ENCODE results near the gene C19orf85. TPM values are rescaled to one million over a fixed set of nuclear protein-coding genes. Genes with fewer than 3 reads are reported as not detected.

Gene C19orf85
- total RNA-seq, 2 donors from 2014 or later = not detected

DNA sequence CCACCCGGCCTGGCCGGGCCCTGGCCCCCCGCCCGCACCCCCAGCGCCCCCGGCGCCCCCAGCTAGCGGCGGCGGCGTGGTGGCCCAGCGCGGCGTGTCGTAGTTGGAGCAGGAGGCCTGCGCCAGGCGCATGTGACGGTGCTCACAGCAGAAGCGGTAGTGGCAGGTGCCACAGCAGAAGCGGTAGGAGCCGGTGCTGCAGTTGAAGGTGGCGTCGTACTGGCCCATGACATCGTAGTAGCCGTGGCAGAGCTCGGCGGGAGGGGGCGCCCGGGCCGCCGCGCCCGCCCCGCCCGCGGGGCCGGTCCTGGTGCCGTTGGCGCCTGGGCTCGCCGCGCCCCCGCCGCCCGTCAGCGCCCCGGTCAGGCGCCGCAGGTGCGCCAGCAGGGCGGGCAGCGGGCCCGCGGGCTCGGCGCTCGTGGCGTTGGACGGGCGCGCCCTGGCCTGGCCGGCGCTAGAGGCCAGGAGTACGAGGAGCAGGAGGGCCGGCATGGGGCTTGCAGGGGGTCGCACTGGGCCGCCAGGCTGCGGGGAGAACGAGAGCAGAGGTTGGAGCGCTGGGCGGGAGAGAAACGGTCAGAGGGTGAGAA lies 22.1 kb downstream of the C19orf85 start:
- TF ChIP-seq, protein P1, sequence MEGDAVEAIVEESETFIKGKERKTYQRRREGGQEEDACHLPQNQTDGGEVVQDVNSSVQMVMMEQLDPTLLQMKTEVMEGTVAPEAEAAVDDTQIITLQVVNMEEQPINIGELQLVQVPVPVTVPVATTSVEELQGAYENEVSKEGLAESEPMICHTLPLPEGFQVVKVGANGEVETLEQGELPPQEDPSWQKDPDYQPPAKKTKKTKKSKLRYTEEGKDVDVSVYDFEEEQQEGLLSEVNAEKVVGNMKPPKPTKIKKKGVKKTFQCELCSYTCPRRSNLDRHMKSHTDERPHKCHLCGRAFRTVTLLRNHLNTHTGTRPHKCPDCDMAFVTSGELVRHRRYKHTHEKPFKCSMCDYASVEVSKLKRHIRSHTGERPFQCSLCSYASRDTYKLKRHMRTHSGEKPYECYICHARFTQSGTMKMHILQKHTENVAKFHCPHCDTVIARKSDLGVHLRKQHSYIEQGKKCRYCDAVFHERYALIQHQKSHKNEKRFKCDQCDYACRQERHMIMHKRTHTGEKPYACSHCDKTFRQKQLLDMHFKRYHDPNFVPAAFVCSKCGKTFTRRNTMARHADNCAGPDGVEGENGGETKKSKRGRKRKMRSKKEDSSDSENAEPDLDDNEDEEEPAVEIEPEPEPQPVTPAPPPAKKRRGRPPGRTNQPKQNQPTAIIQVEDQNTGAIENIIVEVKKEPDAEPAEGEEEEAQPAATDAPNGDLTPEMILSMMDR (IDR thresholded peaks at IDR 0.05) = no peak
- no peaks in the 10 kb centered on the region for H3K36me3 ChIP-seq
- H3K4me1 ChIP-seq = peaks cover 0 to 19% of the 10 kb centered on the region in 2 donors
- H3K27me3 ChIP-seq = peaks cover 21 to 49% of the 10 kb centered on the region in 2 donors
- H3K27ac ChIP-seq = no peak overlapping the region
- H3K4me3 ChIP-seq = no peak overlapping the region
- H3K9me3 ChIP-seq = no peaks in the 10 kb centered on the region
- no peak for DNase-seq (ENCODE audit: low spot score)

DNA sequence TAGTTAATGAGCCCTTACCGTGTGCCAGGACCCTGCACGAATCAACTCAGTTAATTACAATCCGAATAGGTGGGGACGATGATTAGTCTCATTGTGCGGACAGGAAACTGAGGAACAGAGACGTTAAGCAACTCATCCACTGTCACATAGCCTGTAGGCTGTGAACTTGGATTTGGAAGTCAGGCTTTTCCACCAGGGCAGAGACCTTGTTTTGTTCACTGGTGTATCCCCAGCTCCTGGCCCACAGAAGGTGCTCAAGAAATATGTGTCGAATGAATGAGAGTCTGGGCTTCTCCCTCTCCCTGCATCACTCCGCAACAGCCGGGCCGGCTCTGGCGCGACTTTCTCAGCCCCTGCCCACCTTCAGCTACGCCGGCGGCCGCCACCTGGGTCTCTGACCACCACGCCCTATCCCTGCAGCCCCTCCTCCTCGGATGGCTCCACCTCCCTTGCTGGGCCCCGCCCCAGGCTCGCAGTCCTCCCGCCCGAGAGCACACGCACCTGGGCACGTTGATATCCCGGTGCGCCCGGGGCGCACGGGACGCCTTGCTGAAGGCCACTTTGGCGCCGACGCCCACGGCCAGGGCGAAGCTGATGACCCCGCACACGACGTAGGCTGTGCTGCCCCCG lies 22.7 kb downstream of the C19orf85 start:
- Histone ChIP-seq H3K9me3 (no peaks in the 10 kb centered on the region), H3K27me3 (peaks cover 21 to 49% of the 10 kb centered on the region in 2 donors)

DNA sequence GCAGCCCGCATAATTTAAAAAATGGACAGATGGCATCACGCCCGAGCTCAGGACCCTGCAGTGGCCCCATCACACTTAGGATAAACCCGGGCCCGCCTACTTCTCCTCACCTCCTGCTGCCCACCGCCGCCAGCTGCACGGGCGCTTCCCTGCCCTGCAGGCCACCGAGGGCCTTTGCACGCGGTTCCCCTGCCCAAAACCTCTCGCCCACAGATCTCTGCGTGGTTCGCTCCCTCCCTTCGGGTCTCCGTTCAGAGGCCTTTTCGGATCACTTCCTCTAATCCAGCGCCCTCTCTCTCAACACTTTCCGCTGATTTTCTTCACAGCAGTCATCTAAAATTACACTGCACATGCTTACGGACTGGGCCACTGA lies 23.2 kb downstream of the C19orf85 start:
- Histone ChIP-seq H3K9me3 (no peaks in the 10 kb centered on the region), H3K27ac (no peak overlapping the region), H3K27me3 (peaks cover 21 to 49% of the 10 kb centered on the region in 2 donors), H3K36me3 (no peaks in the 10 kb centered on the region), H3K4me3 (no peak overlapping the region), H3K4me1 (peaks cover 0 to 19% of the 10 kb centered on the region in 2 donors)
- no peak for DNase-seq (ENCODE audit: low spot score)
- TF ChIP-seq, protein P1 (IDR thresholded peaks at IDR 0.05) = no peak

More for the DNA sequence above, 22.7 kb downstream of the C19orf85 start:
- DNase-seq (ENCODE audit: low spot score) = no peak
- Histone ChIP-seq H3K4me3 (no peak overlapping the region), H3K36me3 (no peaks in the 10 kb centered on the region), H3K4me1 (peaks cover 0 to 19% of the 10 kb centered on the region in 2 donors), H3K27ac (no peak overlapping the region)
- TF ChIP-seq, protein P1 (IDR thresholded peaks at IDR 0.05) = no peak

DNA sequence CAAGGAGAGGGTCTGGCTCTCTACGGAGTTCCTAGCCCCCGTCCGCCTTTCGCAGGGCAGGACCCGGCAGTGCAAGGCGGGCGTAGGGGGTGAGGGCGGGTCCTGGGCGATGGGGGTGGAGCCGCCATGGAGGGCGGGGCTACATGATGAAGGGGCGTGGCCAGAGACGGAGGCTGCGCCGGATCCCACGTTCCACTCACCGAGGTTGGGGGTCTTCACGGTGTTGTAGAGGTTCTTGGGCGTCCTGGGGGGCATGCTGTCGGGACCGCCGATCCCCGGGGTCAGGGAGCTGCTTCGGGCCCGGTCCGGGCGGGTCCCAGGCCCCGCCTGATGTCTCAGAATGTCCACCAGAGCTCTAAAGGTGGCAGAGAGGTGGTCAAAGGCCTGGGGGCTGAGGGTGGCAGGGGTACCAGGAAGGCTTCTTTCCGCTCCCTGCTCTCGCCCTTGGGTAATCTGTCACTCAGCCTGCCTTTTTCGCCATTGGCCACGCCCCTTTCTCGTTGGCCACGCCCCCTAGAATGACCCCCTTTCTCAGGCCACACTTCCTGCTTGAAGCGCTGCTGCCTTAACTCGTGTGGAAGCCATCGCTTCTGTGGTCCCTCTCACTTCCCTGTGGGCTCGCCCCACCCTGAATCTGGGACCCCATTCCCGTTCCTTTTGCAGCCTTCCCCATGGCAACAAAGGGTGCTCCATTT lies 24.0 kb downstream of the C19orf85 start:
- H3K4me3 ChIP-seq = no peak overlapping the region

DNA sequence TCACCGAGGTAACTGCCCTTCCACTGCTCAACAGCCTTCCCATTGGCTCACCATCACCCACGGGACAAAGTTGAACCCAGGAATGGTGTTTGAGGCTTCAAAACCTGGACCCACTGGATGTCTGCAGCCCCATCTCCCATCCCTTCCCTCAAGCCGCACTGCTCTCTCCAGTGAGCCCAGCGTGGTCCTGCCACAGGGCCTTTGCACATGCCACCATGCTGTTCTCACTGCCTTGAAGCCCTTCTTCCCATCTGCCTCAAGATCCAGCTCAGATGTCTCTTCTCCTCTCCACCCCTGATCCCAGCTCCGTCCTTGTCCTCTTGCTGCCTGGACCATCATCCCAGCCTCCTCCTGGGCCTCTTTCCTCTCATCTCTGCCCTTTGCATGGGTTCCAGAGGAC lies 25.5 kb downstream of the C19orf85 start:
- H3K27ac ChIP-seq = no peak overlapping the region
- DNase-seq (ENCODE audit: low spot score) = no peak
- H3K36me3 ChIP-seq = no peaks in the 10 kb centered on the region
- TF ChIP-seq, protein P1 (IDR thresholded peaks at IDR 0.05) = no peak
- peaks cover 0 to 19% of the 10 kb centered on the region in 2 donors for H3K4me1 ChIP-seq
- no peak overlapping the region for H3K4me3 ChIP-seq
- no peaks in the 10 kb centered on the region for H3K9me3 ChIP-seq
- H3K27me3 ChIP-seq = peaks cover 16 to 42% of the 10 kb centered on the region in 2 donors

More for the DNA sequence above, 24.0 kb downstream of the C19orf85 start:
- DNase-seq (ENCODE audit: low spot score) = no peak
- Histone ChIP-seq H3K27ac (no peak overlapping the region), H3K36me3 (no peaks in the 10 kb centered on the region), H3K4me1 (peaks cover 0 to 19% of the 10 kb centered on the region in 2 donors), H3K27me3 (peaks cover 21 to 49% of the 10 kb centered on the region in 2 donors), H3K9me3 (no peaks in the 10 kb centered on the region)
- TF ChIP-seq, protein P1 (IDR thresholded peaks at IDR 0.05) = no peak

Data from right atrium auricular region (tissue), 2 donors.